ENCODE results near the gene ACAD10. TPM values are rescaled to one million over a fixed set of nuclear protein-coding genes. Genes with fewer than 3 reads are reported as not detected.
A peak's percentile ranks its signal among the peaks of the same experiment; 100 is the strongest.
"Not testable (repeated sequence)": the region's sequence is repeated elsewhere in the genome, so short reads cannot be mapped to it uniquely, and the experiment has no call there.

ACAD10 gene
- total and polyA plus RNA-seq, 2 donors from 2014 or later = 33.7 to 47.0 TPM

GRCh38 chr12:111677186-111677585 is 8.7 kb upstream of the ACAD10 start:
- no peak for FAIRE-seq

GRCh38 chr12:111684485-111685198 is 1.2 kb upstream of the ACAD10 start:
- FAIRE-seq; H3K9me3 ChIP-seq (ENCODE audit: control insufficient read depth in 2 of 3, insufficient read depth in 1 of 3, low read length in 3 of 3); intact Hi-C loops (cut with DNase I); H3K27me3 ChIP-seq (ENCODE audit: control insufficient read depth, insufficient read depth, low read length): not testable (repeated sequence)
- DNase-seq = peak in 1 of 5 donors; percentile 33
- Histone ChIP-seq H3K36me3 (ENCODE audit: control insufficient read depth in 2 of 3, insufficient read depth in 3 of 3, low read length in 3 of 3) (peaks cover 2 to 13% (median 8%) of the 10 kb centered on the region in 3 donors), H3K4me1 (ENCODE audit: control insufficient read depth in 2 of 3, insufficient read depth in 2 of 3, low read depth in 1 of 3, low read length in 3 of 3) (peaks cover 0 to 18% (median 13%) of the 10 kb centered on the region in 3 donors), H3K9ac (ENCODE audit: low read length in 3 of 3) (peak overlapping the region; percentile 66 to 97 (median 80)), H3K4me3 (ENCODE audit: low read length in 3 of 3) (peak overlapping the region; percentile 99 to 100 (median 100)), H3K27ac (ENCODE audit: low read depth in 2 of 2, low read length in 2 of 2) (peak overlapping the region in 1 of 2 donors; percentile 53)

More at GRCh38 chr12:111677186-111677585, 8.7 kb upstream of the ACAD10 start:
- no peak overlapping the region for H3K4me3 ChIP-seq (ENCODE audit: low read length in 3 of 3)
- H3K4me1 ChIP-seq (ENCODE audit: control insufficient read depth in 2 of 3, insufficient read depth in 2 of 3, low read depth in 1 of 3, low read length in 3 of 3) = no peaks in the 10 kb centered on the region
- no peak for TF ChIP-seq CTCF (IDR thresholded peaks at IDR 0.05; ENCODE audit: borderline replicate concordance, extremely low read depth, insufficient read depth)
- H3K9me3 ChIP-seq (ENCODE audit: control insufficient read depth in 2 of 3, insufficient read depth in 1 of 3, low read length in 3 of 3) = no peaks in the 10 kb centered on the region
- H3K36me3 ChIP-seq (ENCODE audit: control insufficient read depth in 2 of 3, insufficient read depth in 3 of 3, low read length in 3 of 3) = peaks cover 8 to 38% (median 31%) of the 10 kb centered on the region in 3 donors
- H3K9ac ChIP-seq (ENCODE audit: low read length in 3 of 3) = no peak overlapping the region
- H3K27ac ChIP-seq (ENCODE audit: low read depth in 2 of 2, low read length in 2 of 2) = no peak overlapping the region
- H3K27me3 ChIP-seq (ENCODE audit: control insufficient read depth, insufficient read depth, low read length) = no peaks in the 10 kb centered on the region
- intact Hi-C loops (cut with DNase I) = no loop called here
- no peak for DNase-seq

GRCh38 chr12:111685322-111685810 is 487 bp upstream of the ACAD10 start:
- DNase-seq (peak in 1 of 5 donors; percentile 8), FAIRE-seq (no peak)
- Histone ChIP-seq H3K4me1 (ENCODE audit: control insufficient read depth in 2 of 3, insufficient read depth in 2 of 3, low read depth in 1 of 3, low read length in 3 of 3) (peaks cover 0 to 18% (median 13%) of the 10 kb centered on the region in 3 donors), H3K9me3 (ENCODE audit: control insufficient read depth in 2 of 3, insufficient read depth in 1 of 3, low read length in 3 of 3) (no peaks in the 10 kb centered on the region), H3K27ac (ENCODE audit: low read depth in 2 of 2, low read length in 2 of 2) (peak overlapping the region in 1 of 2 donors; percentile 53), H3K36me3 (ENCODE audit: control insufficient read depth in 2 of 3, insufficient read depth in 3 of 3, low read length in 3 of 3) (peaks cover 2 to 11% (median 8%) of the 10 kb centered on the region in 3 donors), H3K9ac (ENCODE audit: low read length in 3 of 3) (peak overlapping the region; percentile 66 to 97 (median 91)), H3K27me3 (ENCODE audit: control insufficient read depth, insufficient read depth, low read length) (no peaks in the 10 kb centered on the region), H3K4me3 (ENCODE audit: low read length in 3 of 3) (peak overlapping the region; percentile 99 to 100 (median 100))
- intact Hi-C loops (cut with DNase I) = no loop called here
- no peak for TF ChIP-seq CTCF (IDR thresholded peaks at IDR 0.05; ENCODE audit: borderline replicate concordance, extremely low read depth, insufficient read depth)

GRCh38 chr12:111686574-111687105 is 787 bp downstream of the ACAD10 start:
- H3K4me1 ChIP-seq (ENCODE audit: control insufficient read depth in 2 of 3, insufficient read depth in 2 of 3, low read depth in 1 of 3, low read length in 3 of 3) = peaks cover 0 to 18% (median 13%) of the 10 kb centered on the region in 3 donors
- peak overlapping the region; percentile 91 to 99 (median 97) for H3K9ac ChIP-seq (ENCODE audit: low read length in 3 of 3)
- peak overlapping the region; percentile 99 to 100 (median 100) for H3K4me3 ChIP-seq (ENCODE audit: low read length in 3 of 3)
- H3K27ac ChIP-seq (ENCODE audit: low read depth in 2 of 2, low read length in 2 of 2) = peak overlapping the region in 1 of 2 donors; percentile 74
- no peaks in the 10 kb centered on the region for H3K27me3 ChIP-seq (ENCODE audit: control insufficient read depth, insufficient read depth, low read length)
- DNase-seq (no peak), FAIRE-seq (no peak)
- no peak for TF ChIP-seq CTCF (IDR thresholded peaks at IDR 0.05; ENCODE audit: borderline replicate concordance, extremely low read depth, insufficient read depth)
- H3K9me3 ChIP-seq (ENCODE audit: control insufficient read depth in 2 of 3, insufficient read depth in 1 of 3, low read length in 3 of 3) = no peaks in the 10 kb centered on the region
- H3K36me3 ChIP-seq (ENCODE audit: control insufficient read depth in 2 of 3, insufficient read depth in 3 of 3, low read length in 3 of 3) = peaks cover 2 to 6% (median 5%) of the 10 kb centered on the region in 3 donors
- intact Hi-C loops (cut with DNase I) = no loop called here
